MCF 10A (cell line): Measurements from ENCODE around the gene CYP11A1. TPM values are rescaled to one million over a fixed set of nuclear protein-coding genes. Genes with fewer than 3 reads are reported as not detected.

Experiments used
- BruUV-seq: library from RNA; stranded (reverse); fragments of 400-500 nt; replicated peaks from 2 replicates; lab custom pipeline; 2021; lab: Mats Ljungman, UMichigan
- CTCF ChIA-PET: fragments of 300-600 bp; sonication (Branson Sonifier 250); formaldehyde crosslinking; extraction: SDS; loops from one replicate; lab custom pipeline; 2021; ENCODE audit warnings: antibody characterized with exemption, inconsistent platforms; lab: Yijun Ruan, JAX
- POLR2A ChIA-PET: fragments of 300-600, 350-650 bp; sonication (Branson Sonifier 250); formaldehyde crosslinking; extraction: SDS; loops from one replicate; lab custom pipeline; 2020; ENCODE audit warnings: antibody characterized with exemption, inconsistent platforms; lab: Yijun Ruan, JAX
- DNase-seq: peaks from one replicate; pipeline ENCODE4 v3.0.0-alpha.2; 2018; ENCODE audit not compliant: unreplicated experiment
- H3K27ac Mint-ChIP-seq: one replicate; pipeline ENCODE4 v1.8.0; 2022; ENCODE audit warnings: mild to moderate bottlenecking, low read depth, mixed read lengths; ENCODE audit not compliant: unreplicated experiment
- H3K27me3 Mint-ChIP-seq: one replicate; pipeline ENCODE4 v1.8.0; 2022; ENCODE audit warnings: mixed read lengths; ENCODE audit not compliant: insufficient read depth, unreplicated experiment
- H3K36me3 Mint-ChIP-seq: one replicate; pipeline ENCODE4 v1.8.0; 2022; ENCODE audit warnings: mild to moderate bottlenecking, moderate library complexity, mixed read lengths; ENCODE audit not compliant: insufficient read depth, unreplicated experiment
- H3K4me1 Mint-ChIP-seq: one replicate; pipeline ENCODE4 v1.8.0; 2022; ENCODE audit warnings: mixed read lengths; ENCODE audit not compliant: insufficient read depth, unreplicated experiment
- H3K4me3 Mint-ChIP-seq: one replicate; pipeline ENCODE4 v1.8.0; 2022; ENCODE audit warnings: mild to moderate bottlenecking, moderate library complexity, mixed read lengths; ENCODE audit not compliant: unreplicated experiment
- H3K9me3 Mint-ChIP-seq: one replicate; pipeline ENCODE4 v1.8.0; 2022; ENCODE audit warnings: mixed read lengths; ENCODE audit not compliant: unreplicated experiment
- intact Hi-C: fragments of 100-400 bp; cut with micrococcal nuclease; formaldehyde crosslinking; loops from 2 replicates; pipeline ENCODE4 v1.14.1; 2022
- total RNA-seq: library from RNA; stranded (reverse); gene quantifications from 2 replicates; pipeline ENCODE4 v1.2.3, GENCODE V29; 2022
- TF ChIP-seq, protein P1 (sequence below): fragments of 200-600 bp; IDR thresholded peaks from one replicate; pipeline ENCODE4 v1.8.0; 2022; ENCODE audit warnings: antibody characterized with exemption, mild to moderate bottlenecking; ENCODE audit not compliant: unreplicated experiment

Gene CYP11A1
- total RNA-seq, 1 experiment from 2014 or later, result not detected

DNA sequence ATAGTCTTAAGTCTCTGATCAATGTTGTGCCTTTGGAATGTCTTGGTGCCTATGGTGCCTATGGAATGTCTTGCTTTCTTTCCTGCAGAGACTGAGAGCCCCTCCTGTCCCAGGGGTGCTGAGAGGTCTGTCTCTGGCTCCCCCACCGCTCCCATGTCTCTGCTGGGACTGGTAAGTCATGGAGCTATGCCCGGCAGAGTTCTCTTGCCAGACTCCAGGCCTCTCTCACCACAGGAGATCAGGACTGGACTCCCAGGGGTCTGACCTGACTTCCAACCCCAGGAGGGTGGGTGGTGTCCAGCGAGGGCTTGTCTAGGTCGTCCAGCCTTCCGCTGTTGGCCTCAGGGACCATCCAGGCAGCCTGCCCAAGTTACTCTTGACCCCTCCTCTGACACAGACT, 14.0 kb upstream of the CYP11A1 start:
- POLR2A ChIA-PET, result interaction anchor here (1.9 kb wide), 1 partner anchor 79 kb away, joined by 11 read pairs; the partner anchor contains the start of gene UBL7
- Mint-ChIP-seq H3K9me3 (no peaks in the 10 kb centered on the region), H3K4me1 (peaks cover 17% of the 10 kb centered on the region), H3K27ac (no peak overlapping the region), H3K4me3 (no peak overlapping the region), H3K27me3 (no peaks in the 10 kb centered on the region), H3K36me3 (no peaks in the 10 kb centered on the region)
- no peak for DNase-seq
- BruUV-seq, result no TSS peak
- intact Hi-C loops, result no loop called here
- TF ChIP-seq, protein P1, sequence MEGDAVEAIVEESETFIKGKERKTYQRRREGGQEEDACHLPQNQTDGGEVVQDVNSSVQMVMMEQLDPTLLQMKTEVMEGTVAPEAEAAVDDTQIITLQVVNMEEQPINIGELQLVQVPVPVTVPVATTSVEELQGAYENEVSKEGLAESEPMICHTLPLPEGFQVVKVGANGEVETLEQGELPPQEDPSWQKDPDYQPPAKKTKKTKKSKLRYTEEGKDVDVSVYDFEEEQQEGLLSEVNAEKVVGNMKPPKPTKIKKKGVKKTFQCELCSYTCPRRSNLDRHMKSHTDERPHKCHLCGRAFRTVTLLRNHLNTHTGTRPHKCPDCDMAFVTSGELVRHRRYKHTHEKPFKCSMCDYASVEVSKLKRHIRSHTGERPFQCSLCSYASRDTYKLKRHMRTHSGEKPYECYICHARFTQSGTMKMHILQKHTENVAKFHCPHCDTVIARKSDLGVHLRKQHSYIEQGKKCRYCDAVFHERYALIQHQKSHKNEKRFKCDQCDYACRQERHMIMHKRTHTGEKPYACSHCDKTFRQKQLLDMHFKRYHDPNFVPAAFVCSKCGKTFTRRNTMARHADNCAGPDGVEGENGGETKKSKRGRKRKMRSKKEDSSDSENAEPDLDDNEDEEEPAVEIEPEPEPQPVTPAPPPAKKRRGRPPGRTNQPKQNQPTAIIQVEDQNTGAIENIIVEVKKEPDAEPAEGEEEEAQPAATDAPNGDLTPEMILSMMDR, result no peak
- CTCF ChIA-PET, result interaction anchor here (0.7 to 9.4 kb wide), 12 partner anchors 14 to 388 kb away, joined by 3 to 112 read pairs (median 6); no protein-coding TSS in a partner anchor

GRCh38 chr15:74381190-74381453, 13.7 kb upstream of the CYP11A1 start:
- Mint-ChIP-seq H3K9me3 (no peaks in the 10 kb centered on the region), H3K27me3 (no peaks in the 10 kb centered on the region), H3K4me1 (peaks cover 17% of the 10 kb centered on the region), H3K4me3 (no peak overlapping the region), H3K27ac (no peak overlapping the region), H3K36me3 (no peaks in the 10 kb centered on the region)
- CTCF ChIA-PET, result interaction anchor here (0.7 to 9.4 kb wide), 8 partner anchors 14 to 388 kb away, joined by 3 to 112 read pairs (median 6); no protein-coding TSS in a partner anchor
- no TSS peak for BruUV-seq
- DNase-seq, result no peak
- intact Hi-C loops, result no loop called here
- POLR2A ChIA-PET, result interaction anchor here (1.9 kb wide), 1 partner anchor 80 kb away, joined by 11 read pairs; the partner anchor contains the start of gene UBL7
- TF ChIP-seq, protein P1, result no peak

GRCh38 chr15:74380361-74381189, 13.1 kb upstream of the CYP11A1 start:
- Mint-ChIP-seq H3K27ac (no peak overlapping the region), H3K4me3 (no peak overlapping the region), H3K27me3 (no peaks in the 10 kb centered on the region), H3K9me3 (no peaks in the 10 kb centered on the region), H3K36me3 (no peaks in the 10 kb centered on the region), H3K4me1 (peaks cover 17% of the 10 kb centered on the region)
- ChIA-PET CTCF (interaction anchor here (0.6 to 9.4 kb wide), 7 partner anchors 15 to 389 kb away, joined by 3 to 112 read pairs (median 5); no protein-coding TSS in a partner anchor), POLR2A (no interaction called here)
- TF ChIP-seq, protein P1, result no peak
- no TSS peak for BruUV-seq
- DNase-seq, result no peak
- intact Hi-C loops, result no loop called here

GRCh38 chr15:74378848-74379247, 11.4 kb upstream of the CYP11A1 start:
- peaks cover 5% of the 10 kb centered on the region for H3K4me1 Mint-ChIP-seq
- H3K36me3 Mint-ChIP-seq, result no peaks in the 10 kb centered on the region
- TF ChIP-seq, protein P1, result no peak
- H3K27me3 Mint-ChIP-seq, result no peaks in the 10 kb centered on the region
- ChIA-PET CTCF (interaction anchor here (0.6 to 1.7 kb wide), 11 partner anchors 18 to 798 kb away, joined by 3 to 16 read pairs (median 3); no protein-coding TSS in a partner anchor), POLR2A (interaction anchor here (0.6 kb wide), 1 partner anchor 245 kb away, joined by 3 read pairs; no protein-coding TSS in a partner anchor)
- DNase-seq, result no peak
- BruUV-seq, result no TSS peak
- H3K4me3 Mint-ChIP-seq, result no peak overlapping the region
- intact Hi-C loops, result loop anchor here (10.0 kb wide), 1 partner anchor 576 kb away; the partner anchor contains the start of gene RPP25
- no peaks in the 10 kb centered on the region for H3K9me3 Mint-ChIP-seq
- no peak overlapping the region for H3K27ac Mint-ChIP-seq
